ENCODE measurements around the gene PAMR1.

PAMR1 gene

DNA sequence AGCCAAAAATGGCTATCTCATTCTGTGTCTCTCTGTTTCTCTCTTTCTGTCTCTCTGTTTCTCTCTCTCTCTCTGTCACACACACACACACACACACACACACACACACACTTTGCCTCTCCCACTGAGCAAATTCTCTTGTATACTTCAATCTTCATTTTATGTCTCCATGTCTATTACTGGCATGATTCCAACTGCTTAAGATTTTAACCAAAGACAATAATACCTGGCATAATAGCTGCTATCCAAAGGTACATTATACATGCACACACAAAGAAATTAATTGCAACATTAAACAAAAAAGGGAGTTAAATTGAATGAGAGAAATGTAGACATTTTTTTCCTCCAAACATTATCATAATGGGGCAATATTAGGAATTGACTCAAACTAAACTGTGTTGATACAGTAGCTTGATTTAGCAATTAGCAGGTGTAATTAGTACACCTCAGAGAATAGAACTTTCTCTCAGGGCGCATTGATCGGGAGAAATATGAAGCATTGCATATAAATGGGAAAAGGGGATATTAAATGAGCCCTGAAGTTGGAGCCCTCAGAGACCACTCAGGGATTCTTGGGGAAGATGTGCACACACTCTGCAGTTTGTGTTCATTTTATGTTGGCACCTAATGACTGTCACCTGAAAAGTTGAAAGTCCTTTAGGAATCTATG lies 88.7 kb downstream of the PAMR1 start:
- POLR2A ChIA-PET = no interaction called here

GRCh38 chr11:35433588-35433987 lies 91.8 kb downstream of the PAMR1 start:
- CTCF ChIA-PET = no interaction called here
- TF ChIP-seq, protein P1, sequence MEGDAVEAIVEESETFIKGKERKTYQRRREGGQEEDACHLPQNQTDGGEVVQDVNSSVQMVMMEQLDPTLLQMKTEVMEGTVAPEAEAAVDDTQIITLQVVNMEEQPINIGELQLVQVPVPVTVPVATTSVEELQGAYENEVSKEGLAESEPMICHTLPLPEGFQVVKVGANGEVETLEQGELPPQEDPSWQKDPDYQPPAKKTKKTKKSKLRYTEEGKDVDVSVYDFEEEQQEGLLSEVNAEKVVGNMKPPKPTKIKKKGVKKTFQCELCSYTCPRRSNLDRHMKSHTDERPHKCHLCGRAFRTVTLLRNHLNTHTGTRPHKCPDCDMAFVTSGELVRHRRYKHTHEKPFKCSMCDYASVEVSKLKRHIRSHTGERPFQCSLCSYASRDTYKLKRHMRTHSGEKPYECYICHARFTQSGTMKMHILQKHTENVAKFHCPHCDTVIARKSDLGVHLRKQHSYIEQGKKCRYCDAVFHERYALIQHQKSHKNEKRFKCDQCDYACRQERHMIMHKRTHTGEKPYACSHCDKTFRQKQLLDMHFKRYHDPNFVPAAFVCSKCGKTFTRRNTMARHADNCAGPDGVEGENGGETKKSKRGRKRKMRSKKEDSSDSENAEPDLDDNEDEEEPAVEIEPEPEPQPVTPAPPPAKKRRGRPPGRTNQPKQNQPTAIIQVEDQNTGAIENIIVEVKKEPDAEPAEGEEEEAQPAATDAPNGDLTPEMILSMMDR (IDR thresholded peaks at IDR 0.05; ENCODE audit: insufficient read depth, low read length, missing control alignments) = no peak
- DNase-seq (ENCODE audit: low read depth, low spot score) = no peak
- no peak overlapping the region for H3K4me3 ChIP-seq (ENCODE audit: low read depth, low read length)
- POLR2A ChIA-PET = no interaction called here

More for the DNA sequence above, 88.7 kb downstream of the PAMR1 start:
- TF ChIP-seq, protein P1 (IDR thresholded peaks at IDR 0.05; ENCODE audit: insufficient read depth, low read length, missing control alignments) = no peak
- no peak for DNase-seq (ENCODE audit: low read depth, low spot score)
- H3K4me3 ChIP-seq (ENCODE audit: low read depth, low read length) = no peak overlapping the region
- CTCF ChIA-PET = interaction anchor here (0.9 to 1.3 kb wide), 2 partner anchors 18 to 510 kb away, joined by 3 read pairs; partner anchors contain the start of gene SLC1A2

GRCh38 chr11:35432464-35432863 lies 93.0 kb downstream of the PAMR1 start:
- CTCF ChIA-PET = no interaction called here
- POLR2A ChIA-PET = no interaction called here
- TF ChIP-seq, protein P1 (IDR thresholded peaks at IDR 0.05; ENCODE audit: insufficient read depth, low read length, missing control alignments) = no peak

GRCh38 chr11:35427071-35427470 lies 98.3 kb downstream of the PAMR1 start:
- CTCF ChIA-PET = interaction anchor here (0.7 to 1.6 kb wide), 4 partner anchors 10 to 841 kb away, joined by 3 to 5 read pairs (median 4); no protein-coding TSS in a partner anchor
- peak; percentile 79 for DNase-seq (ENCODE audit: low read depth, low spot score)
- POLR2A ChIA-PET = interaction anchor here (0.8 kb wide), 1 partner anchor 196 kb away, joined by 3 read pairs; no protein-coding TSS in a partner anchor
- no peak overlapping the region for H3K4me3 ChIP-seq (ENCODE audit: low read depth, low read length)
- TF ChIP-seq, protein P1 (IDR thresholded peaks at IDR 0.05; ENCODE audit: insufficient read depth, low read length, missing control alignments) = no peak

More at GRCh38 chr11:35432464-35432863, 93.0 kb downstream of the PAMR1 start:
- H3K4me3 ChIP-seq (ENCODE audit: low read depth, low read length) = no peak overlapping the region
- no peak for DNase-seq (ENCODE audit: low read depth, low spot score)

DNA sequence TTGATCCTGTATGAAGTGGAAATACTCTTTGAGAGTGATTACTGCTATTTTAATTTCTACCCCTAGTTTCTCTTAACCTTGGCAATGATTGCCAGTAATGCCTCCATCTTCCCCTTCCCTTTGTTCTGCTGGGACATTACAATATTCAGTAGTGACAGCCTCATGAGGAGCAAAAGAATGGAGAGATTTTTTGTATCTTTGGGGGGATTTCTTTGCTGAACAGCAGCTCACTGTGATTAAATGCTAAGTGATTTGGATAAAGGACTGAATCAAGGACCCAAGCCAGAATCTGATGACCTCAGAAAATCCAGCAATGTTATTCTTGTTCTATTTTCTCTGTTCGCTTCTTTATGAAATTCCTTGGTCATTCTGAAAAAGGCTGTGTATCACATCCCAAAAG lies 99.1 kb downstream of the PAMR1 start:
- TF ChIP-seq, protein P1 (IDR thresholded peaks at IDR 0.05; ENCODE audit: insufficient read depth, low read length, missing control alignments) = no peak
- ChIA-PET POLR2A (interaction anchor here (0.8 kb wide), 1 partner anchor 197 kb away, joined by 3 read pairs; no protein-coding TSS in a partner anchor), CTCF (interaction anchor here (1.0 to 2.2 kb wide), 4 partner anchors 9 to 840 kb away, joined by 3 to 9 read pairs (median 4); no protein-coding TSS in a partner anchor)
- DNase-seq (ENCODE audit: low read depth, low spot score) = no peak
- H3K4me3 ChIP-seq (ENCODE audit: low read depth, low read length) = no peak overlapping the region

- no peak for DNase-seq (ENCODE audit: low read depth, low spot score)
- H3K4me3 ChIP-seq (ENCODE audit: low read depth, low read length) = no peak overlapping the region
- ChIA-PET CTCF (interaction anchor here (1.6 to 2.2 kb wide), 2 partner anchors 60 to 839 kb away, joined by 5 to 9 read pairs; no protein-coding TSS in a partner anchor), POLR2A (no interaction called here)
- TF ChIP-seq, protein P1 (IDR thresholded peaks at IDR 0.05; ENCODE audit: insufficient read depth, low read length, missing control alignments) = no peak
Observed at GRCh38 chr11:35425603-35426212, 99.7 kb downstream of the PAMR1 start.
